BE2C (cell line): Measurements from ENCODE around the gene DNMT3A.

Experiments used
- DNase-seq: peaks from one replicate; pipeline ENCODE4 v3.0.0-alpha.2; 2020
- H3K27me3 ChIP-seq: fragments of 250-450 bp; sonication (Bioruptor Pico); 2 replicates; pipeline ENCODE4 v1.5.1; 2020; ENCODE audit warnings: mild to moderate bottlenecking
- H3K36me3 ChIP-seq: fragments of 250-450 bp; sonication (Bioruptor Pico); 2 replicates; pipeline ENCODE4 v1.5.1; 2020; ENCODE audit warnings: mild to moderate bottlenecking
- H3K4me1 ChIP-seq: fragments of 250-450 bp; sonication (Bioruptor Pico); 2 replicates; pipeline ENCODE4 v1.5.1; 2020
- H3K4me3 ChIP-seq: 2 replicates; pipeline ENCODE4 v1.5.1; 2011; ENCODE audit warnings: low read depth, low read length
- H3K9me3 ChIP-seq: fragments of 250-450 bp; sonication (Bioruptor Pico); 2 replicates; pipeline ENCODE4 v1.5.1; 2020
- CTCF ChIP-seq: IDR thresholded peaks from 2 replicates; pipeline ENCODE4 v1.5.1; 2012; ENCODE audit warnings: mild to moderate bottlenecking, low read depth, low read length

DNMT3A gene

GRCh38 chr2:25294573-25295462 lies 46.9 kb downstream of the DNMT3A start:
- Histone ChIP-seq H3K4me1 (peaks cover 37% of the 10 kb centered on the region), H3K27me3 (no peaks in the 10 kb centered on the region), H3K36me3 (peaks cover under 1% of the 10 kb centered on the region), H3K4me3 (no peak overlapping the region), H3K9me3 (no peaks in the 10 kb centered on the region)
- DNase-seq: peak; percentile 80
- TF ChIP-seq CTCF: no peak

- no peak for DNase-seq
- peaks cover 37% of the 10 kb centered on the region for H3K4me1 ChIP-seq
- no peaks in the 10 kb centered on the region for H3K27me3 ChIP-seq
- no peak for TF ChIP-seq CTCF
- no peak overlapping the region for H3K4me3 ChIP-seq
- H3K9me3 ChIP-seq: no peaks in the 10 kb centered on the region
- H3K36me3 ChIP-seq: no peaks in the 10 kb centered on the region
These were observed 47.7 kb downstream of the DNMT3A start for GRCh38 chr2:25293958-25294562.

GRCh38 chr2:25293145-25293544 lies 48.6 kb downstream of the DNMT3A start:
- H3K4me1 ChIP-seq: peaks cover 37% of the 10 kb centered on the region
- H3K27me3 ChIP-seq: no peaks in the 10 kb centered on the region
- no peak for DNase-seq
- no peak for TF ChIP-seq CTCF
- H3K9me3 ChIP-seq: no peaks in the 10 kb centered on the region
- no peaks in the 10 kb centered on the region for H3K36me3 ChIP-seq
- no peak overlapping the region for H3K4me3 ChIP-seq

GRCh38 chr2:25292408-25292807 lies 49.3 kb downstream of the DNMT3A start:
- H3K4me3 ChIP-seq: no peak overlapping the region

GRCh38 chr2:25290811-25291495 lies 50.8 kb downstream of the DNMT3A start:
- peaks cover 38% of the 10 kb centered on the region for H3K4me1 ChIP-seq
- no peaks in the 10 kb centered on the region for H3K36me3 ChIP-seq
- peak overlapping the region; percentile 38 for H3K4me3 ChIP-seq
- no peak for TF ChIP-seq CTCF
- DNase-seq: peak; percentile 91
- no peaks in the 10 kb centered on the region for H3K9me3 ChIP-seq
- no peaks in the 10 kb centered on the region for H3K27me3 ChIP-seq

More at GRCh38 chr2:25292408-25292807, 49.3 kb downstream of the DNMT3A start:
- no peaks in the 10 kb centered on the region for H3K36me3 ChIP-seq
- H3K9me3 ChIP-seq: no peaks in the 10 kb centered on the region
- no peak for DNase-seq
- peaks cover 37% of the 10 kb centered on the region for H3K4me1 ChIP-seq
- TF ChIP-seq CTCF: no peak
- H3K27me3 ChIP-seq: no peaks in the 10 kb centered on the region
